Upper lobe of left lung (tissue), 6 donors: Measurements from ENCODE around the gene ULBP2. TPM values are rescaled to one million over a fixed set of nuclear protein-coding genes. Genes with fewer than 3 reads are reported as not detected.
A peak's percentile ranks its signal among the peaks of the same experiment; 100 is the strongest.
"Not testable (repeated sequence)": the region's sequence is repeated elsewhere in the genome, so short reads cannot be mapped to it uniquely, and the experiment has no call there.

Experiments
- ATAC-seq, 2 donors: fragments of 200-7000 bp; cut with Tn5 transposase; one replicate each; pipeline ENCODE4 v1.9.1; 2022; ENCODE audit warnings: mild to moderate bottlenecking in 2 of 2, moderate library complexity in 2 of 2; ENCODE audit not compliant: low FRiP score in 2 of 2
- DNase-seq, 2 donors: peaks; one replicate each; pipeline ENCODE4 v3.0.0-alpha.2; 2019 to 2020
- H3K27ac ChIP-seq, 4 donors: fragments of 200-600 bp; sonication (generic); one replicate each; pipeline ENCODE4 v1.5.1; 2016 to 2019
- H3K27me3 ChIP-seq, 4 donors: fragments of 200-600 bp; sonication (generic); one replicate each; pipeline ENCODE4 v1.5.1; 2017 to 2019
- H3K36me3 ChIP-seq, 4 donors: fragments of 200-600 bp; sonication (generic); one replicate each; pipeline ENCODE4 v1.5.1; 2016 to 2019
- H3K4me1 ChIP-seq, 4 donors: fragments of 200-600 bp; sonication (generic); one replicate each; pipeline ENCODE4 v1.5.1; 2018 to 2019
- H3K4me3 ChIP-seq, 4 donors: fragments of 200-600 bp; sonication (generic); one replicate each; pipeline ENCODE4 v1.5.1; 2017 to 2019; ENCODE audit warnings: mild to moderate bottlenecking in 2 of 4, moderate library complexity in 1 of 4
- H3K9me3 ChIP-seq, 4 donors: fragments of 200-600 bp; sonication (generic); one replicate each; pipeline ENCODE4 v1.5.1; 2018 to 2019
- CTCF ChIP-seq, 6 experiments: fragments of 450-650 bp in 4 of 6; fragments of 200-600 bp in 2 of 6; sonication (generic) in 2 of 6; IDR thresholded peaks; one replicate each; pipeline ENCODE4 v1.5.1; 2016 to 2019; ENCODE audit warnings: antibody characterized with exemption in 6 of 6
- EP300 ChIP-seq, 4 donors: sonication (generic); formaldehyde crosslinking; IDR thresholded peaks; one replicate each; pipeline ENCODE4 v1.5.1; 2017; ENCODE audit warnings: antibody characterized with exemption in 4 of 4, control low read depth in 2 of 4
- POLR2A ChIP-seq, 4 donors: fragments of 450-650 bp; IDR thresholded peaks; one replicate each; pipeline ENCODE4 v1.5.1; 2016 to 2017; ENCODE audit warnings: antibody characterized with exemption in 4 of 4, mild to moderate bottlenecking in 2 of 4
- POLR2AphosphoS5 ChIP-seq, 2 donors: sonication (generic); formaldehyde crosslinking; IDR thresholded peaks; one replicate each; pipeline ENCODE4 v1.5.1; 2017; ENCODE audit warnings: antibody characterized with exemption in 2 of 2
- WGBS, 2 donors: methylation state at CpG; one replicate each; pipeline ENCODE4 v1.1.5; 2017 to 2018; 5-methylcytosine and 5-hydroxymethylcytosine counted together
- total RNA-seq, 6 donors: library from RNA; depleted of rRNA in 4 of 6; stranded (reverse); fragments of >200 nt in 4 of 6; gene quantifications; one replicate each; pipeline versions ENCODE4 v1.1.0 to v1.2.1, GENCODE V29; 2016 to 2021
- donor health status: DM: no; HTN: no; CAD: no; lungs with moderate emphysema.
- donor health status: DM: no; HTN: yes; CAD: no; lungs with severe emphysema.

Gene ULBP2
- total RNA-seq, 6 donors from 2014 or later: 1.00 to 3.7 (median 1.5) TPM; not detected in 2

GRCh38 chr6:149990212-149990660, 48.4 kb downstream of the ULBP2 start:
- Histone ChIP-seq H3K27me3 (peaks cover 0 to 72% (median 25%) of the 10 kb centered on the region in 4 donors), H3K36me3 (no peaks in the 10 kb centered on the region), H3K4me3 (peak overlapping the region in 3 of 4 donors; percentile 17 to 41 (median 37)), H3K9me3 (peaks cover 8 to 11% (median 10%) of the 10 kb centered on the region in 4 donors), H3K4me1 (peaks cover 15 to 21% (median 17%) of the 10 kb centered on the region in 4 donors), H3K27ac (no peak overlapping the region)
- ATAC-seq: peak; percentile 38 to 43
- DNase-seq: no peak
- TF ChIP-seq CTCF (IDR thresholded peaks at IDR 0.05): no peak
- 2 to 3% methylated on average over 17 to 32 of the region's 32 CpGs for WGBS, 2 donors

- H3K27ac ChIP-seq: no peak overlapping the region
- H3K9me3 ChIP-seq: peaks cover 8 to 11% (median 10%) of the 10 kb centered on the region in 4 donors
- WGBS, 2 donors: 1 to 3% methylated on average over 34 to 49 of the region's 49 CpGs
- no peaks in the 10 kb centered on the region for H3K36me3 ChIP-seq
- ATAC-seq (peak in 1 of 2 donors; percentile 28), DNase-seq (peak in 1 of 2 donors; percentile 85)
- TF ChIP-seq EP300 (IDR thresholded peaks at IDR 0.05) (no peak), CTCF (IDR thresholded peaks at IDR 0.05) (no peak), POLR2AphosphoS5 (IDR thresholded peaks at IDR 0.05) (no peak), POLR2A (IDR thresholded peaks at IDR 0.05) (no peak)
- peaks cover 0 to 68% (median 21%) of the 10 kb centered on the region in 4 donors for H3K27me3 ChIP-seq
- H3K4me1 ChIP-seq: peaks cover 15 to 21% (median 17%) of the 10 kb centered on the region in 4 donors
- peak overlapping the region; percentile 15 to 41 (median 27) for H3K4me3 ChIP-seq
These were observed 49.1 kb downstream of the ULBP2 start for GRCh38 chr6:149990661-149991471.

- not testable (repeated sequence) for H3K4me3 ChIP-seq, H3K27ac ChIP-seq, DNase-seq, H3K36me3 ChIP-seq
- WGBS, 2 donors: 0% methylated on average over 2 to 6 of the region's 7 CpGs
- peaks cover 8 to 11% (median 10%) of the 10 kb centered on the region in 4 donors for H3K9me3 ChIP-seq
- H3K27me3 ChIP-seq: peaks cover 0 to 62% (median 21%) of the 10 kb centered on the region in 4 donors
- peak in 1 of 2 donors; percentile 29 for ATAC-seq
- peaks cover 15 to 21% (median 17%) of the 10 kb centered on the region in 4 donors for H3K4me1 ChIP-seq
These were observed 49.6 kb downstream of the ULBP2 start for GRCh38 chr6:149991472-149991795.

GRCh38 chr6:149991838-149992237, 50.0 kb downstream of the ULBP2 start:
- Histone ChIP-seq H3K27me3 (peaks cover 0 to 58% (median 21%) of the 10 kb centered on the region in 4 donors), H3K36me3 (no peaks in the 10 kb centered on the region), H3K4me3 (no peak overlapping the region), H3K27ac (no peak overlapping the region), H3K9me3 (peaks cover 8 to 11% (median 10%) of the 10 kb centered on the region in 4 donors), H3K4me1 (peaks cover 15 to 21% (median 17%) of the 10 kb centered on the region in 4 donors)
- DNase-seq (no peak), ATAC-seq (no peak)
- TF ChIP-seq POLR2AphosphoS5 (IDR thresholded peaks at IDR 0.05) (no peak), CTCF (IDR thresholded peaks at IDR 0.05) (no peak), POLR2A (IDR thresholded peaks at IDR 0.05) (no peak), EP300 (IDR thresholded peaks at IDR 0.05) (no peak)
- WGBS, 2 donors: 52% methylated on average over 4 of the region's 4 CpGs

- peaks cover 10 to 12% (median 11%) of the 10 kb centered on the region in 4 donors for H3K4me1 ChIP-seq
- H3K9me3 ChIP-seq: no peaks in the 10 kb centered on the region
- ATAC-seq: no peak
- DNase-seq: no peak
- H3K27me3 ChIP-seq: peaks cover 0 to 25% (median 9%) of the 10 kb centered on the region in 4 donors
- TF ChIP-seq POLR2AphosphoS5 (IDR thresholded peaks at IDR 0.05) (no peak), CTCF (IDR thresholded peaks at IDR 0.05) (no peak), EP300 (IDR thresholded peaks at IDR 0.05) (no peak)
- no peaks in the 10 kb centered on the region for H3K36me3 ChIP-seq
- no peak overlapping the region for H3K27ac ChIP-seq
- WGBS, 2 donors: 79 to 81% methylated on average over 5 of the region's 6 CpGs
- no peak overlapping the region for H3K4me3 ChIP-seq
These were observed 53.5 kb downstream of the ULBP2 start for GRCh38 chr6:149995235-149995750.
